ENCODE measurements around the gene FBXL3.

FBXL3 gene

GRCh38 chr13:77056382-77056781, 29.4 kb upstream of the FBXL3 start:
- no peak for DNase-seq (ENCODE audit: low spot score)
- in situ Hi-C loops (cut with MboI; ENCODE audit: low sequenced_read_pairs, unreplicated experiment), result no loop called here
- no peak for TF ChIP-seq CTCF (IDR thresholded peaks at IDR 0.05; ENCODE audit: borderline replicate concordance, control extremely low read depth, extremely low read depth, insufficient read depth, missing control alignments)

GRCh38 chr13:77055158-77055557, 28.2 kb upstream of the FBXL3 start:
- in situ Hi-C loops (cut with MboI; ENCODE audit: low sequenced_read_pairs, unreplicated experiment), result no loop called here
- DNase-seq (ENCODE audit: low spot score), result no peak
- no peak for TF ChIP-seq CTCF (IDR thresholded peaks at IDR 0.05; ENCODE audit: borderline replicate concordance, control extremely low read depth, extremely low read depth, insufficient read depth, missing control alignments)

- TF ChIP-seq CTCF (IDR thresholded peaks at IDR 0.05; ENCODE audit: borderline replicate concordance, control extremely low read depth, extremely low read depth, insufficient read depth, missing control alignments), result no peak
- in situ Hi-C loops (cut with MboI; ENCODE audit: low sequenced_read_pairs, unreplicated experiment), result no loop called here
Observed at GRCh38 chr13:77053192-77053591, 26.2 kb upstream of the FBXL3 start.

GRCh38 chr13:77048681-77049080, 21.7 kb upstream of the FBXL3 start:
- no peak for DNase-seq (ENCODE audit: low spot score)
- no peak for TF ChIP-seq CTCF (IDR thresholded peaks at IDR 0.05; ENCODE audit: borderline replicate concordance, control extremely low read depth, extremely low read depth, insufficient read depth, missing control alignments)
- in situ Hi-C loops (cut with MboI; ENCODE audit: low sequenced_read_pairs, unreplicated experiment), result no loop called here

More at GRCh38 chr13:77053192-77053591, 26.2 kb upstream of the FBXL3 start:
- DNase-seq (ENCODE audit: low spot score), result no peak

GRCh38 chr13:77047649-77048343, 20.8 kb upstream of the FBXL3 start:
- DNase-seq (ENCODE audit: low spot score), result no peak
- in situ Hi-C loops (cut with MboI; ENCODE audit: low sequenced_read_pairs, unreplicated experiment), result no loop called here
- no peak for TF ChIP-seq CTCF (IDR thresholded peaks at IDR 0.05; ENCODE audit: borderline replicate concordance, control extremely low read depth, extremely low read depth, insufficient read depth, missing control alignments)

GRCh38 chr13:77042566-77043177, 15.7 kb upstream of the FBXL3 start:
- no peak for TF ChIP-seq CTCF (IDR thresholded peaks at IDR 0.05; ENCODE audit: borderline replicate concordance, control extremely low read depth, extremely low read depth, insufficient read depth, missing control alignments)
- in situ Hi-C loops (cut with MboI; ENCODE audit: low sequenced_read_pairs, unreplicated experiment), result no loop called here
- no peak for DNase-seq (ENCODE audit: low spot score)

Measured in GM13976 (cell line).